Tibial nerve (tissue), 4 donors: ENCODE results near the gene MRPL23. TPM values are rescaled to one million over a fixed set of nuclear protein-coding genes. Genes with fewer than 3 reads are reported as not detected.
A peak's percentile ranks its signal among the peaks of the same experiment; 100 is the strongest.
"Not testable (repeated sequence)": the region's sequence is repeated elsewhere in the genome, so short reads cannot be mapped to it uniquely, and the experiment has no call there.

Experiments used
- DNase-seq, 2 donors: peaks; one replicate each; pipeline ENCODE4 v3.0.0-alpha.2; 2019; ENCODE audit warnings: low spot score in 2 of 2
- H3K27ac ChIP-seq, 4 donors: fragments of 200-600 bp; sonication (generic) in 3 of 4; one replicate each; pipeline ENCODE4 v1.5.1; 2017 to 2019; ENCODE audit warnings: mild to moderate bottlenecking in 1 of 4
- H3K27me3 ChIP-seq, 2 donors: fragments of 200-600 bp; sonication (generic) in 1 of 2; one replicate each; pipeline versions ENCODE4 v1.5.1 to v1.6.0; 2017 to 2019
- H3K36me3 ChIP-seq, 3 donors: fragments of 200-600 bp; sonication (generic); one replicate each; pipeline ENCODE4 v1.5.1; 2018 to 2019
- H3K4me1 ChIP-seq, 4 donors: fragments of 200-600 bp; sonication (generic) in 3 of 4; one replicate each; pipeline ENCODE4 v1.5.1; 2017 to 2019
- H3K4me3 ChIP-seq, 4 donors: fragments of 200-600 bp; sonication (generic) in 3 of 4; one replicate each; pipeline ENCODE4 v1.5.1; 2017 to 2019; ENCODE audit warnings: mild to moderate bottlenecking in 1 of 4, moderate library complexity in 1 of 4
- H3K9me3 ChIP-seq, 4 donors: fragments of 200-600 bp; sonication (generic) in 3 of 4; one replicate each; pipeline ENCODE4 v1.5.1; 2017 to 2019
- CTCF ChIP-seq, 5 experiments: fragments of 200-600 bp in 3 of 5; fragments of 450-650 bp in 2 of 5; sonication (generic) in 3 of 5; IDR thresholded peaks; one replicate each; pipeline ENCODE4 v1.5.1; 2016 to 2019; ENCODE audit warnings: antibody characterized with exemption in 5 of 5, mild to moderate bottlenecking in 3 of 5, moderate library complexity in 2 of 5
- EP300 ChIP-seq, 2 donors: sonication (generic); formaldehyde crosslinking; IDR thresholded peaks; one replicate each; pipeline ENCODE4 v1.6.1; 2017; ENCODE audit warnings: antibody characterized with exemption in 2 of 2, mild to moderate bottlenecking in 1 of 2
- POLR2A ChIP-seq, 2 donors: fragments of 450-650 bp; IDR thresholded peaks; one replicate each; pipeline ENCODE4 v1.6.1; 2017; ENCODE audit warnings: antibody characterized with exemption in 2 of 2, mild to moderate bottlenecking in 2 of 2, moderate library complexity in 2 of 2
- WGBS, 2 donors: methylation state at CpG; one replicate each; pipeline ENCODE4 v1.1.5; 2018; 5-methylcytosine and 5-hydroxymethylcytosine counted together
- total RNA-seq, 4 donors: library from RNA; depleted of rRNA; stranded (reverse); fragments of >200 nt; gene quantifications; one replicate each; pipeline ENCODE4 v1.1.0, GENCODE V29; 2016

MRPL23 gene
- total RNA-seq, 4 donors from 2014 or later: 81.9 to 139 (median 136) TPM

- no peak for DNase-seq
- Histone ChIP-seq H3K4me3 (no peak overlapping the region), H3K27ac (peak overlapping the region in 1 of 4 donors; percentile 47)
These were observed 8.0 kb upstream of the MRPL23 start for GRCh38 chr11:1939006-1939625.

GRCh38 chr11:1939788-1940187, 7.3 kb upstream of the MRPL23 start:
- H3K4me3 ChIP-seq, DNase-seq, H3K9me3 ChIP-seq, H3K27ac ChIP-seq, H3K36me3 ChIP-seq, H3K27me3 ChIP-seq: not testable (repeated sequence)
- H3K4me1 ChIP-seq: peaks cover 0 to 34% (median 1%) of the 10 kb centered on the region in 4 donors
- WGBS, 2 donors: 63 to 100% methylated on average over 1 of the region's 1 CpG

More at GRCh38 chr11:1939006-1939625, 8.0 kb upstream of the MRPL23 start:
- Histone ChIP-seq H3K27me3 (no peaks in the 10 kb centered on the region), H3K9me3 (no peaks in the 10 kb centered on the region), H3K36me3 (no peaks in the 10 kb centered on the region), H3K4me1 (peaks cover 0 to 31% (median 1%) of the 10 kb centered on the region in 4 donors)
- TF ChIP-seq POLR2A (IDR thresholded peaks at IDR 0.05) (no peak), EP300 (IDR thresholded peaks at IDR 0.05) (no peak), CTCF (IDR thresholded peaks at IDR 0.05) (no peak)
- 12 to 20% methylated on average over 23 of the region's 23 CpGs for WGBS, 2 donors

DNA sequence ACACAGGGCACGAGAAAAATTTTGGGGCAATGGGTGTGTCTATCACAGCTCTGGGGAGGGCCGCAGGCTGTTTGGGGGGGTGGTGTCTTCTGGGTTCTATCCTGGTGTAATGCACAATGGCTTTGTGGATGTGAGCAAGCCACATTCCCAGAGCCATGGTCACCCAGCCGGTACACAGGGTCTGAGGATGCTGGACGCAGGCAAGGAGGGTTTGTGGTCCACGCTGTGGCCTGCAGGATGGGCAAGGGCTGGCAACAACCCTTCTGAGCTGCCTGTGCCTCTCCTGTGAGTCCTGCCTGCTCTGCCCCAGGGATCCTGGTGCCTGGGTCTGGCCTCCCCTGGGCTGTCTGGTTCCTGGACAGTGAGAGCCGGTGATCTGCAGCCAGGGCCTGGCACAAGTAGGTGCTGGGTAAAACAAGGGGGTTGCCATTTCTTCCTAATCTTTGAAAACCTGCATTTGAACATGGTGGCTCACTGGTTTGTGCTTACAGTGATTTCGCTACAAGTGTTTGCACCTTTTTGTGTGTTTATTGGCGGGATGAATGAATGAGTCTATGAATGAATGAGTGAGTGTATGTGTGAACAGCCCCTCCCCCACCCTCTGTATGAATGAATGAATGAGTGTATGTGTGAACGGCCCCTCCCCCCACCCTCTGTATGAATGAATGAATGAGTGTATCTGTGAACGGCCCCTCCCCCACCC, 4.4 kb upstream of the MRPL23 start:
- TF ChIP-seq CTCF (IDR thresholded peaks at IDR 0.05): no peak
- TF ChIP-seq POLR2A (IDR thresholded peaks at IDR 0.05): no peak
- no peak for TF ChIP-seq EP300 (IDR thresholded peaks at IDR 0.05)
- Histone ChIP-seq H3K9me3 (no peaks in the 10 kb centered on the region), H3K27ac (peak overlapping the region in 1 of 4 donors; percentile 11), H3K4me1 (peaks cover 0 to 34% (median 1%) of the 10 kb centered on the region in 4 donors), H3K36me3 (no peaks in the 10 kb centered on the region), H3K27me3 (no peaks in the 10 kb centered on the region), H3K4me3 (no peak overlapping the region)
- no peak for DNase-seq
- WGBS, 2 donors: 80 to 82% methylated on average over 10 of the region's 10 CpGs

DNA sequence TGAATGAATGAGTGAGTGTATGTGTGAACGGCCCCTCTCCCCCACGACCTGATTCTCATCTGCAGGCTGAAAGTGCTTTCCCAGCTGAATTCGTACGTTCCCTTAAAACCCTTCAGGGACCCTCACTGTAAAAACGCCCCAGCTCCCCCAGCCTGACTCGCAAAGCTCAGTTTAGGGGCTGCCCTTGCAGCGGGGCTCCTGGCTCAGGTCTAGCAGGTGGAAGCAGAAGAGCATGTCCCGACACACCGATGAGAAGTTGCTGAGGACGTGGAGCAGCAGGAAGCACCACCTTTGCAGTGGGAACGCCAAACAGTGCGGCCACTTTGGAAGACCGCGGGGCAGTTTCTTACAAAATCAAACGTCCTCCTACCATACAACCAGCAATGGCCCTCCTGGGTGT, 3.6 kb upstream of the MRPL23 start:
- 47 to 50% methylated on average over 15 of the region's 15 CpGs for WGBS, 2 donors
- TF ChIP-seq EP300 (IDR thresholded peaks at IDR 0.05): no peak
- no peak for TF ChIP-seq CTCF (IDR thresholded peaks at IDR 0.05)
- TF ChIP-seq POLR2A (IDR thresholded peaks at IDR 0.05): no peak
- peak overlapping the region in 1 of 4 donors; percentile 53 for H3K27ac ChIP-seq
- no peaks in the 10 kb centered on the region for H3K27me3 ChIP-seq
- peak in 1 of 2 donors; percentile 13 for DNase-seq
- no peaks in the 10 kb centered on the region for H3K9me3 ChIP-seq
- peaks cover 0 to 29% (median 1%) of the 10 kb centered on the region in 4 donors for H3K4me1 ChIP-seq
- H3K4me3 ChIP-seq: no peak overlapping the region
- H3K36me3 ChIP-seq: no peaks in the 10 kb centered on the region

- Histone ChIP-seq H3K36me3 (no peaks in the 10 kb centered on the region), H3K9me3 (no peaks in the 10 kb centered on the region), H3K27me3 (no peaks in the 10 kb centered on the region), H3K4me1 (peaks cover 0 to 25% (median 1%) of the 10 kb centered on the region in 4 donors), H3K27ac (peak overlapping the region in 1 of 4 donors; percentile 53), H3K4me3 (no peak overlapping the region)
- no peak for TF ChIP-seq POLR2A (IDR thresholded peaks at IDR 0.05)
- no peak for TF ChIP-seq EP300 (IDR thresholded peaks at IDR 0.05)
- TF ChIP-seq CTCF (IDR thresholded peaks at IDR 0.05): no peak
- no peak for DNase-seq
- WGBS, 2 donors: 18 to 19% methylated on average over 9 of the region's 9 CpGs
These were observed 3.2 kb upstream of the MRPL23 start for GRCh38 chr11:1943977-1944376.
